Kidney epithelial cell (primary cell): Measurements from ENCODE around the gene OR6Q1. TPM values are rescaled to one million over a fixed set of nuclear protein-coding genes. Genes with fewer than 3 reads are reported as not detected.

Source experiments
- DNase-seq: peaks from one replicate; pipeline ENCODE4 v3.0.0-alpha.2; 2010; ENCODE audit warnings: low read depth
- H3K27me3 ChIP-seq: 2 replicates; pipeline ENCODE4 v1.6.0; 2011; ENCODE audit warnings: low read length; ENCODE audit not compliant: control insufficient read depth, insufficient read depth
- H3K36me3 ChIP-seq: 2 replicates; pipeline ENCODE4 v1.5.1; 2011; ENCODE audit warnings: low read length; ENCODE audit not compliant: control insufficient read depth, insufficient read depth
- H3K4me3 ChIP-seq: 2 replicates; pipeline ENCODE4 v1.5.1; 2011; ENCODE audit warnings: low read depth, mild to moderate bottlenecking, control low read depth, low read length
- CTCF ChIP-seq: IDR thresholded peaks from 2 replicates; pipeline ENCODE4 v1.5.1; 2011; ENCODE audit warnings: mild to moderate bottlenecking, moderate library complexity, low read length, control low read depth, inconsistent platforms; ENCODE audit not compliant: insufficient read depth, poor library complexity, severe bottlenecking
- total RNA-seq: library from RNA; depleted of rRNA; stranded (reverse); fragments of >200 nt; gene quantifications from 2 replicates; pipeline ENCODE4 v1.2.3, GENCODE V29; 2015

Gene OR6Q1
- total RNA-seq, 1 donor from 2014 or later, result not detected

DNA sequence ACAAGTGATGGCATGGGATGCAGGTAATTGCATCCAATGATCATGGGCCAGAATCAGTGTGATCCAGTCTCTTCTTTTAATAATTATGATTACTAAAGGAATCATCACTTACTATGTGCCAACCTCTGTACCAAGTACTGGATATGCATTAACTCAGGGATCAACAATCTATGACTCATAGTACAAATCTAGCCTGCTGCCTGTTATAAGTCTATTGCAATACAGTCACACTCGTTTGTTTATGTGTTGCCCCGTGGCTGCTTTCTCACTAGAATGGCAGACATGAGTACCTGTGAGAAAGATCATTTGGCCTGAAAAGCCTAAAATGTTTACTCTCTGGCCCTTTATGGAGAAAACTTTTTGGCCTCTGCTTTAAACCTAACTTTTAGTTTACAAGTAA, 45.0 kb downstream of the OR6Q1 start:
- DNase-seq, result no peak
- no peak for TF ChIP-seq CTCF
- Histone ChIP-seq H3K36me3 (no peaks in the 10 kb centered on the region), H3K27me3 (no peaks in the 10 kb centered on the region), H3K4me3 (no peak overlapping the region)

Other genes with a start within 250 kb of the OR6Q1 start
- gene OR9Q1, start 7.1 kb upstream of the OR6Q1 start, total RNA-seq, result not detected in 2 replicates
- gene OR9I1, start 94.6 kb downstream of the OR6Q1 start, total RNA-seq, result not detected in 2 replicates
- not detected in 2 replicates for gene OR9Q2, start 158.1 kb downstream of the OR6Q1 start, total RNA-seq
- not detected in 2 replicates for gene OR1S2, start 173.2 kb downstream of the OR6Q1 start, total RNA-seq
- gene OR1S1, start 181.8 kb downstream of the OR6Q1 start, total RNA-seq, result not detected in 2 replicates
- gene OR10Q1, start 198.0 kb downstream of the OR6Q1 start, total RNA-seq, result not detected in 2 replicates
- not detected in 2 replicates for gene OR10W1, start 237.3 kb downstream of the OR6Q1 start, total RNA-seq